H1 (cell line): Measurements from ENCODE around the gene SEPTIN5. TPM values are rescaled to one million over a fixed set of nuclear protein-coding genes. Genes with fewer than 3 reads are reported as not detected.

Experiments
- MAX ChIP-seq: IDR thresholded peaks from 2 replicates; pipeline ENCODE4 v1.6.1; 2012; ENCODE audit warnings: inconsistent platforms
- NRF1 ChIP-seq: IDR thresholded peaks from 2 replicates; pipeline ENCODE4 v1.6.1; 2011; ENCODE audit warnings: mild to moderate bottlenecking, low read depth, low read length, improper control_type of control experiment
- POLR2AphosphoS5 ChIP-seq: IDR thresholded peaks from 2 replicates; pipeline ENCODE4 v1.6.1; 2011; ENCODE audit warnings: low read depth, low read length
- RBBP5 ChIP-seq: IDR thresholded peaks from 2 replicates; pipeline ENCODE4 v1.7.1; 2012; ENCODE audit warnings: low read depth, mild to moderate bottlenecking, inconsistent platforms, low read length, moderate library complexity, borderline replicate concordance
- RNF2 ChIP-seq: fragments of 200-900, 300-1000 bp; sonication (generic); IDR thresholded peaks from 2 replicates; pipeline ENCODE4 v1.7.1; 2016; ENCODE audit warnings: borderline replicate concordance, low read depth, mild to moderate bottlenecking, antibody characterized with exemption, low read length; ENCODE audit not compliant: poor library complexity, severe bottlenecking; ENCODE audit errors: missing control alignments
- SUZ12 ChIP-seq: fragments of 200-600 bp; sonication (generic); IDR thresholded peaks from 2 replicates; pipeline ENCODE4 v1.6.1; 2012; ENCODE audit warnings: mild to moderate bottlenecking, inconsistent platforms, low read length, moderate library complexity, mixed read lengths
- polyA plus RNA-seq, 7 experiments: library from polyadenylated mRNA; depleted of rRNA in 3 of 7; stranded (reverse) in 5 of 7; unstranded in 2 of 7; fragments of >200 nt in 5 of 7; fragments of 200-250 nt in 2 of 7; gene quantifications; 1 replicate in 5 of 7; 2 replicates in 1 of 7; 4 replicates in 1 of 7; pipeline versions ENCODE4 v1.2.1 to v1.2.3, GENCODE V29; 2011 to 2013; ENCODE audit warnings: missing spikeins in 2 of 7, mixed read lengths in 2 of 7
- total RNA-seq: library from RNA; stranded (reverse); fragmentation: NEBNext Ultra II Directional; extraction: Animal tissue kit (Norgen Biotek cat#: 25700); gene quantifications from 2 replicates; pipeline ENCODE4 v1.2.1, GENCODE V29; 2021

Gene SEPTIN5
- total and polyA plus RNA-seq, 2 of the 8 experiments (the other 6 are each of a cell fraction or from before 2014, with no cell fraction given): 6.0 to 8.6 TPM

GRCh38 chr22:19760951-19761724, 46.8 kb downstream of the SEPTIN5 start (continued):
- no peak; the same call in 1 of the 2 replicates for TF ChIP-seq SUZ12
- no peak for TF ChIP-seq MAX
- TF ChIP-seq POLR2AphosphoS5: no peak
- peak; percentile 17 for TF ChIP-seq RNF2
- TF ChIP-seq NRF1: no peak
- TF ChIP-seq RBBP5: no peak
